IMR-90 (cell line): Measurements from ENCODE around the gene ADH1A. TPM values are rescaled to one million over a fixed set of nuclear protein-coding genes. Genes with fewer than 3 reads are reported as not detected.

Source experiments
- ATAC-seq: fragments of 200-7000 bp; cut with Tn5 transposase; 2 replicates; pipeline ENCODE4 v1.9.1; 2020; ENCODE audit warnings: low read depth, mild to moderate bottlenecking, moderate library complexity
- BruUV-seq: library from RNA; stranded (reverse); fragments of 400-500 nt; replicated peaks from 2 replicates; lab custom pipeline; 2021; lab: Mats Ljungman, UMichigan
- CTCF ChIA-PET: fragments of 300-600 bp; formaldehyde crosslinking; extraction: SDS; loops from one replicate; lab custom pipeline; 2021; ENCODE audit warnings: antibody characterized with exemption; lab: Yijun Ruan, JAX
- POLR2A ChIA-PET: fragments of 300-600 bp; sonication (Branson Sonifier 250); formaldehyde crosslinking; loops from one replicate; lab custom pipeline; 2022; ENCODE audit warnings: antibody characterized with exemption; ENCODE audit not compliant: unreplicated experiment; lab: Charles Lee
- DNase-seq: peaks from one replicate; pipeline ENCODE4 v3.0.0; 2013
- H2AFZ ChIP-seq: replicated peaks from 2 replicates; pipeline ENCODE3; 2013; ENCODE audit warnings: low read length, mild to moderate bottlenecking; ENCODE audit not compliant: poor library complexity
- H2AK5ac ChIP-seq: 2 replicates; pipeline ENCODE4 v1.6.1; 2013; ENCODE audit warnings: low read depth, low read length, inconsistent platforms
- H2AK9ac ChIP-seq: replicated peaks from 2 replicates; pipeline ENCODE3; 2013; ENCODE audit warnings: mild to moderate bottlenecking, low read depth, low read length, moderate library complexity; ENCODE audit not compliant: poor library complexity
- H2BK120ac ChIP-seq: 2 replicates; pipeline ENCODE4 v1.6.1; 2013; ENCODE audit warnings: low read depth, low read length, inconsistent platforms
- H2BK15ac ChIP-seq: 3 replicates; pipeline ENCODE4 v1.6.1; 2013; ENCODE audit warnings: low read depth, low read length, inconsistent platforms
- H2BK20ac ChIP-seq: 2 replicates; pipeline ENCODE4 v1.6.1; 2013; ENCODE audit warnings: low read depth, mild to moderate bottlenecking, inconsistent platforms, low read length, moderate library complexity
- H2BK5ac ChIP-seq: 2 replicates; pipeline ENCODE4 v1.6.1; 2013; ENCODE audit warnings: mild to moderate bottlenecking, low read depth, low read length, inconsistent platforms; ENCODE audit not compliant: poor library complexity, severe bottlenecking
- H3K14ac ChIP-seq: replicated peaks from 2 replicates; pipeline ENCODE4 v1.6.1; 2013; ENCODE audit warnings: low read depth, low read length, inconsistent platforms
- H3K18ac ChIP-seq: 2 replicates; pipeline ENCODE4 v1.6.1; 2013; ENCODE audit warnings: low read depth, low read length, control low read depth
- H3K23ac ChIP-seq: 2 replicates; pipeline ENCODE4 v1.6.1; 2013; ENCODE audit warnings: low read depth, low read length, inconsistent platforms
- H3K27ac ChIP-seq: 2 replicates; pipeline ENCODE4 v1.5.1; 2013; ENCODE audit warnings: mild to moderate bottlenecking, control low read depth, low read length; ENCODE audit not compliant: insufficient read depth
- H3K27me3 ChIP-seq: 2 replicates; pipeline ENCODE4 v1.6.1; 2013; ENCODE audit warnings: low read length; ENCODE audit not compliant: control insufficient read depth, insufficient read depth
- H3K36me3 ChIP-seq: 2 replicates; pipeline ENCODE4 v1.6.1; 2013; ENCODE audit warnings: low read length, mixed read lengths; ENCODE audit not compliant: control insufficient read depth, insufficient read depth
- H3K4ac ChIP-seq: 2 replicates; pipeline ENCODE4 v1.6.1; 2013; ENCODE audit warnings: low read depth, low read length, inconsistent platforms
- H3K4me1 ChIP-seq: 2 replicates; pipeline ENCODE4 v1.6.1; 2013; ENCODE audit warnings: low read length, mixed read lengths; ENCODE audit not compliant: control insufficient read depth, insufficient read depth
- H3K4me2 ChIP-seq: 2 replicates; pipeline ENCODE4 v1.6.1; 2013; ENCODE audit warnings: low read depth, mild to moderate bottlenecking, control low read depth, low read length, moderate library complexity
- H3K4me3 ChIP-seq: 2 replicates; pipeline ENCODE4 v1.5.1; 2013; ENCODE audit warnings: low read depth, mild to moderate bottlenecking, control low read depth, low read length, moderate library complexity; ENCODE audit not compliant: insufficient read depth
- H3K56ac ChIP-seq: 2 replicates; pipeline ENCODE4 v1.6.1; 2013; ENCODE audit warnings: low read length, inconsistent platforms; ENCODE audit not compliant: insufficient read depth; ENCODE audit errors: extremely low read depth
- H3K79me1 ChIP-seq, 2 experiments: 2 replicates each; pipeline ENCODE4 v1.6.1; 2013; ENCODE audit warnings: low read length in 2 of 2, inconsistent platforms in 1 of 2, low read depth in 1 of 2
- H3K9ac ChIP-seq: 2 replicates; pipeline ENCODE4 v1.6.1; 2013; ENCODE audit warnings: low read depth, low read length, control low read depth
- H3K9me1 ChIP-seq: 2 replicates; pipeline ENCODE4 v1.6.1; 2013; ENCODE audit warnings: low read length, inconsistent platforms; ENCODE audit not compliant: insufficient read depth
- H3K9me3 ChIP-seq: 2 replicates; pipeline ENCODE4 v1.6.1; 2013; ENCODE audit warnings: low read length; ENCODE audit not compliant: control insufficient read depth, insufficient read depth
- H4K20me1 ChIP-seq: 2 replicates; pipeline ENCODE4 v1.6.1; 2013; ENCODE audit warnings: low read length, inconsistent platforms; ENCODE audit not compliant: insufficient read depth
- H4K5ac ChIP-seq: 2 replicates; pipeline ENCODE4 v1.6.1; 2013; ENCODE audit warnings: mild to moderate bottlenecking, low read depth, low read length, control low read depth
- H4K8ac ChIP-seq, 2 experiments: 2 replicates each; pipeline ENCODE4 v1.6.1; 2013; ENCODE audit warnings: low read depth in 2 of 2, low read length in 2 of 2, control low read depth in 1 of 2, inconsistent platforms in 1 of 2
- H4K91ac ChIP-seq: 2 replicates; pipeline ENCODE4 v1.6.1; 2013; ENCODE audit warnings: low read depth, low read length, inconsistent platforms; ENCODE audit not compliant: insufficient read depth
- CEBPB ChIP-seq: IDR thresholded peaks from 2 replicates; pipeline ENCODE4 v1.6.1; 2012; ENCODE audit warnings: low read depth, low read length, improper control_type of control experiment
- FOS ChIP-seq: fragments of 150-350 bp; IDR thresholded peaks from 2 replicates; pipeline ENCODE4 v1.6.1; 2016; ENCODE audit warnings: low read depth, low read length
- MXI1 ChIP-seq: IDR thresholded peaks from 2 replicates; pipeline ENCODE4 v1.6.1; 2012; ENCODE audit warnings: low read depth, mild to moderate bottlenecking, low read length, moderate library complexity, borderline replicate concordance
- NFE2L2 ChIP-seq: fragments of 150-350 bp; IDR thresholded peaks from 2 replicates; pipeline ENCODE4 v1.6.1; 2016; ENCODE audit warnings: low read depth, mild to moderate bottlenecking, low read length
- RAD21 ChIP-seq: IDR thresholded peaks from 2 replicates; pipeline ENCODE4 v1.6.1; 2012; ENCODE audit warnings: low read length, improper control_type of control experiment
- RCOR1 ChIP-seq: IDR thresholded peaks from 2 replicates; pipeline ENCODE4 v1.6.1; 2012; ENCODE audit warnings: mild to moderate bottlenecking, low read length, improper control_type of control experiment; ENCODE audit not compliant: insufficient replicate concordance
- WGBS, 2 experiments: methylation state at CpG; one replicate each; pipeline versions ENCODE4 v1.1.5 to v1.1.7; 2013; ENCODE audit warnings: missing lambda C conversion rate in 2 of 2; ENCODE audit not compliant: insufficient read length in 1 of 2; ENCODE audit errors: extremely low coverage in 2 of 2; 5-methylcytosine and 5-hydroxymethylcytosine counted together
- dilution Hi-C: fragments of 300-500 bp; cut with HindIII; formaldehyde crosslinking; loops from one replicate; pipeline ENCODE4 v1.14.3; 2018; ENCODE audit warnings: low sequenced_read_pairs; ENCODE audit not compliant: unreplicated experiment
- in situ Hi-C: fragments of 300-500 bp; cut with MboI; formaldehyde crosslinking; loops from 3 replicates; pipeline ENCODE4 v1.14.3; 2019; ENCODE audit warnings: low sequenced_read_pairs, inconsistent platforms, mixed read lengths
- intact Hi-C: fragments of 100-400 bp; cut with micrococcal nuclease; formaldehyde crosslinking; loops from 2 replicates; pipeline ENCODE4 v1.10.0; 2022
- polyA plus RNA-seq, 3 experiments: library from polyadenylated mRNA; depleted of rRNA; stranded (reverse); fragments of >200 nt; gene quantifications; 2 replicates each; pipeline ENCODE4 v1.2.3, GENCODE V29; 2012; ENCODE audit warnings: low replicate concordance in 1 of 3
- total RNA-seq: library from RNA; depleted of rRNA; stranded (reverse); fragments of >200 nt; gene quantifications from 2 replicates; pipeline ENCODE4 v1.2.3, GENCODE V29; 2012
- TF ChIP-seq, protein P1 (sequence below): fragments of 150-350 bp; IDR thresholded peaks from 2 replicates; pipeline ENCODE4 v1.6.1; 2016; ENCODE audit warnings: low read depth, mild to moderate bottlenecking, low read length, moderate library complexity, borderline replicate concordance

ADH1A gene
- total and polyA plus RNA-seq, 2 of the 4 experiments (the other 2 are of a cell fraction): not detected

DNA sequence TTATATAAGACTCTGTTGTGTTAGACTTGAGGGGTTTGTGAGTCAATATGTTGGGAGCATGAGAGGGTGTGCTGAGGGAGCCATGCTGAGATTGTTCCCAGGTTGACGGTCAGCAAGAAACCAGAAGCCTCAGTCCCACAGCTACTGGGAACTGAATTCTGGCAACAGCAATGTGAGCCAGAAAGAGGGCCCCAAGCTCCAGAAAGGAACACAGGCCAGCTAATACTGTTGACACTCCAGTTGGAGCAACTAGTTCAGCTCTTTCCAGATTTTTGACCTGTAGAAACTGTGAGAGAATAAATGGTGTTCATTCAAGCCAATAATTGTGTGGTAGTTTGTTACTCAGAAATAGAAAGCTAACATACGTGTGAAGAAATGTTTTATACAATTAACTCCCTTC is 17.1 kb downstream of the ADH1A start:
- Histone ChIP-seq H4K91ac (no peak overlapping the region), H4K8ac (no peak overlapping the region), H3K4me1 (no peaks in the 10 kb centered on the region), H3K18ac (no peak overlapping the region), H3K56ac (no peak overlapping the region), H2BK120ac (no peak overlapping the region), H3K23ac (no peak overlapping the region), H3K9me1 (no peaks in the 10 kb centered on the region), H4K5ac (no peak overlapping the region), H2BK15ac (no peak overlapping the region), H3K36me3 (no peaks in the 10 kb centered on the region), H3K4me3 (no peak overlapping the region), H4K20me1 (no peaks in the 10 kb centered on the region), H3K9me3 (no peaks in the 10 kb centered on the region), H3K4ac (no peak overlapping the region), H3K14ac (no peak overlapping the region), H2AFZ (no peak overlapping the region), H3K4me2 (no peak overlapping the region), H3K27ac (no peak overlapping the region), H2AK9ac (no peak overlapping the region), H3K79me1 (no peaks in the 10 kb centered on the region), H3K9ac (no peak overlapping the region), H2AK5ac (no peak overlapping the region), H3K27me3 (no peaks in the 10 kb centered on the region), H2BK20ac (no peak overlapping the region), H2BK5ac (no peak overlapping the region)
- ChIA-PET CTCF (no interaction called here), POLR2A (no interaction called here)
- TF ChIP-seq FOS (no peak), RAD21 (no peak), NFE2L2 (no peak), CEBPB (no peak), MXI1 (no peak), RCOR1 (no peak)
- TF ChIP-seq, protein P1, sequence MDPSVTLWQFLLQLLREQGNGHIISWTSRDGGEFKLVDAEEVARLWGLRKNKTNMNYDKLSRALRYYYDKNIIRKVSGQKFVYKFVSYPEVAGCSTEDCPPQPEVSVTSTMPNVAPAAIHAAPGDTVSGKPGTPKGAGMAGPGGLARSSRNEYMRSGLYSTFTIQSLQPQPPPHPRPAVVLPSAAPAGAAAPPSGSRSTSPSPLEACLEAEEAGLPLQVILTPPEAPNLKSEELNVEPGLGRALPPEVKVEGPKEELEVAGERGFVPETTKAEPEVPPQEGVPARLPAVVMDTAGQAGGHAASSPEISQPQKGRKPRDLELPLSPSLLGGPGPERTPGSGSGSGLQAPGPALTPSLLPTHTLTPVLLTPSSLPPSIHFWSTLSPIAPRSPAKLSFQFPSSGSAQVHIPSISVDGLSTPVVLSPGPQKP: no peak
- DNase-seq (no peak), ATAC-seq (no peak)
- dilution Hi-C loops: no loop called here
- no TSS peak for BruUV-seq
- in situ Hi-C loops: no loop called here
- intact Hi-C loops: no loop called here
- 75% methylated on average over 1 of the region's 2 CpGs; no CpG with 5 or more reads in 1 of the 2 experiments for WGBS, 2 experiments
